GM19467 (cell line): ENCODE data around the gene RAB3A.
A peak's percentile ranks its signal among the peaks of the same experiment; 100 is the strongest.

Experiments
- ATAC-seq: cut with Tn5 transposase; IDR thresholded peaks from one replicate; pipeline ENCODE4 v1.9.1; 2021; ENCODE audit warnings: mild to moderate bottlenecking, moderate library complexity; ENCODE audit not compliant: unreplicated experiment

The RAB3A gene

GRCh38 chr19:18203863-18204393 is at the start of gene RAB3A:
RAB3A (minus strand) TSS chr19:18204042; CDS start chr19:18202740, 1,302 bp downstream.
- peak; percentile 86 for ATAC-seq

GRCh38 chr19:18253130-18253529 is 49.3 kb upstream of the RAB3A start:
- no peak for ATAC-seq

- no peak for ATAC-seq
These were observed 48.5 kb upstream of the RAB3A start for GRCh38 chr19:18252370-18252717.

GRCh38 chr19:18251587-18252369 is 47.9 kb upstream of the RAB3A start:
- no peak for ATAC-seq

- no peak for ATAC-seq
These were observed 46.0 kb upstream of the RAB3A start for GRCh38 chr19:18249834-18250233.

GRCh38 chr19:18245297-18245696 is 41.5 kb upstream of the RAB3A start:
- no peak for ATAC-seq

GRCh38 chr19:18239303-18239702 is 35.5 kb upstream of the RAB3A start:
- ATAC-seq: no peak

GRCh38 chr19:18234194-18234593 is 30.4 kb upstream of the RAB3A start:
- no peak for ATAC-seq

GRCh38 chr19:18233224-18233825 is 29.5 kb upstream of the RAB3A start:
- ATAC-seq: no peak

- no peak for ATAC-seq
These were observed 28.8 kb upstream of the RAB3A start for GRCh38 chr19:18232540-18233223.

- no peak for ATAC-seq
These were observed 27.9 kb upstream of the RAB3A start for GRCh38 chr19:18231775-18232174.

- ATAC-seq: no peak
These were observed 27.3 kb upstream of the RAB3A start for GRCh38 chr19:18230941-18231734.

- no peak for ATAC-seq
These were observed 26.1 kb upstream of the RAB3A start for GRCh38 chr19:18229915-18230314.

- ATAC-seq: no peak
These were observed 25.6 kb upstream of the RAB3A start for GRCh38 chr19:18229474-18229873.

GRCh38 chr19:18227781-18228271 is 24.0 kb upstream of the RAB3A start:
- ATAC-seq: no peak

GRCh38 chr19:18226956-18227780 is 23.3 kb upstream of the RAB3A start:
- no peak for ATAC-seq

- no peak for ATAC-seq
These were observed 22.0 kb upstream of the RAB3A start, which contains the start of gene PDE4C for GRCh38 chr19:18225702-18226468. PDE4C (minus strand) TSS chr19:18226438; CDS start chr19:18226415, 23 bp downstream.

- ATAC-seq: no peak
These were observed 21.5 kb upstream of the RAB3A start for GRCh38 chr19:18225355-18225701.
